ENCODE measurements around the gene BIN1.

BIN1 gene

DNA sequence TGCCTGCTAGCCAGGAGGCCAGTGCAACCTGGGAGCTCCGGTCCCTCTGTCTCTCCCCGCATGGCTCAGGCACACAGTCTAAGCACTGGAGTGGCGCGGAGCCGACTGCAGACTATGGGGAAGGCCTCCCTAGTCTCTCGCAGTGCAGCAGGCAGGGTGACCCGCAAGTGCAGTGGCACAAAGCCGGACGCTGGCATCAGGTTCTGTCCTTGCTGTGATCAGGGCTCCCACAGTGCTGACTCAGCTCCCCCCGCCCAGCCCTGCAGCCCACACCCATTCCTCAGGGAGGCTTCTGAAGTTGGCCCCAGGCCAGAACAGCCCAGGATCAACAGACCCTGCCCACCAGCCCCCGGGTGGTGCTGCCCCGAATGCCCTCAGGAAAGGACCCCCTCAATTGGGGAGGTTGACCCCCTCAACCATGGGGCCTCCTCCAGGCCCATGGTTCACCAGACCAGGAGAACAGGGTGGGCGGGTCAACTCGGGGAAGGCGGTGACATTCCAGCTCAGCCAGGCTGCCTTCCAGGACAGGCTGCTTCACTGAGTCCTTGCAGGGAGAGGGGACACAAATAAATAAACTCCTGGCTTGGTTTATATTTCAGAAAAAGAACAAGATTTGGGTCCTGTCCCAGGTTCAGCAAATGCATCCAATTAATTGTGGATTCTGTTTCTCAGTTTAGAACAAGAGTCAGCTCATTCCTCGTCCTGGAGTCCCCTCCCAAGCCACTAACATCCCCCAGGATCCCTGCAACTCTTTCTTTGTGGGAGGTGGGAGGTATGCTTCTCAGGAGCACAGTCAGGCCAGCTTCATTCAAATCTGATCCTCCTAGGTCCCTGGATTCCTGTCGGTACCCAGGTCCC lies 12.2 kb downstream of the BIN1 start:
- H3K4me3 ChIP-seq (ENCODE audit: control insufficient read depth, low read depth, low read length), result no peak overlapping the region
- no peak for DNase-seq (ENCODE audit: low read depth)
- TF ChIP-seq, protein P1, sequence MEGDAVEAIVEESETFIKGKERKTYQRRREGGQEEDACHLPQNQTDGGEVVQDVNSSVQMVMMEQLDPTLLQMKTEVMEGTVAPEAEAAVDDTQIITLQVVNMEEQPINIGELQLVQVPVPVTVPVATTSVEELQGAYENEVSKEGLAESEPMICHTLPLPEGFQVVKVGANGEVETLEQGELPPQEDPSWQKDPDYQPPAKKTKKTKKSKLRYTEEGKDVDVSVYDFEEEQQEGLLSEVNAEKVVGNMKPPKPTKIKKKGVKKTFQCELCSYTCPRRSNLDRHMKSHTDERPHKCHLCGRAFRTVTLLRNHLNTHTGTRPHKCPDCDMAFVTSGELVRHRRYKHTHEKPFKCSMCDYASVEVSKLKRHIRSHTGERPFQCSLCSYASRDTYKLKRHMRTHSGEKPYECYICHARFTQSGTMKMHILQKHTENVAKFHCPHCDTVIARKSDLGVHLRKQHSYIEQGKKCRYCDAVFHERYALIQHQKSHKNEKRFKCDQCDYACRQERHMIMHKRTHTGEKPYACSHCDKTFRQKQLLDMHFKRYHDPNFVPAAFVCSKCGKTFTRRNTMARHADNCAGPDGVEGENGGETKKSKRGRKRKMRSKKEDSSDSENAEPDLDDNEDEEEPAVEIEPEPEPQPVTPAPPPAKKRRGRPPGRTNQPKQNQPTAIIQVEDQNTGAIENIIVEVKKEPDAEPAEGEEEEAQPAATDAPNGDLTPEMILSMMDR (IDR thresholded peaks at IDR 0.05; ENCODE audit: control insufficient read depth, insufficient read depth, low read depth, low read length, missing control alignments), result no peak

GRCh38 chr2:127093648-127094210 lies 13.2 kb downstream of the BIN1 start:
- no peak overlapping the region for H3K4me3 ChIP-seq (ENCODE audit: control insufficient read depth, low read depth, low read length)
- no peak for DNase-seq (ENCODE audit: low read depth)
- TF ChIP-seq, protein P1 (IDR thresholded peaks at IDR 0.05; ENCODE audit: control insufficient read depth, insufficient read depth, low read depth, low read length, missing control alignments), result no peak

- H3K4me3 ChIP-seq (ENCODE audit: control insufficient read depth, low read depth, low read length), result no peak overlapping the region
- TF ChIP-seq, protein P1 (IDR thresholded peaks at IDR 0.05; ENCODE audit: control insufficient read depth, insufficient read depth, low read depth, low read length, missing control alignments), result no peak
- no peak for DNase-seq (ENCODE audit: low read depth)
These were observed 13.9 kb downstream of the BIN1 start for GRCh38 chr2:127092901-127093516.

DNA sequence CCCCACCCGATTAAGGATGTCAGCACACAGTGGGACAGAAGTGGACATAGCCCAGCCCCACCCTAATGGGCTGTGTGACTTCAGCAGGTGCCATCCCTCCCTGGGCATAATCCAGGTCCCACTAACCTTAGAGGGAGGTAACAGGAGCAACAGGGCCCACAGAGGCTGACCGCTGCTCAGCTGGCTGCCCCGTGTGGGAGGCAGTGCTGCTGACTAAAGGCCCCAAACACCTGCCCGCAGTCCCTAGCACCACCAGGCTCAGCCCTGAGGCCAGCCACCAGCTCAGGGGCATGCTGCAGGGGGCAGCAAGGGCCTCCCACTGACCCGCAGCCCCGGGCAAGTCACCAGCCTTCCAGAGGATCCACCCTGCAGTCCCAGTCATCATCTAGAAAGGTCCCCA lies 14.6 kb downstream of the BIN1 start:
- TF ChIP-seq, protein P1 (IDR thresholded peaks at IDR 0.05; ENCODE audit: control insufficient read depth, insufficient read depth, low read depth, low read length, missing control alignments), result no peak
- DNase-seq (ENCODE audit: low read depth), result no peak
- H3K4me3 ChIP-seq (ENCODE audit: control insufficient read depth, low read depth, low read length), result no peak overlapping the region

DNA sequence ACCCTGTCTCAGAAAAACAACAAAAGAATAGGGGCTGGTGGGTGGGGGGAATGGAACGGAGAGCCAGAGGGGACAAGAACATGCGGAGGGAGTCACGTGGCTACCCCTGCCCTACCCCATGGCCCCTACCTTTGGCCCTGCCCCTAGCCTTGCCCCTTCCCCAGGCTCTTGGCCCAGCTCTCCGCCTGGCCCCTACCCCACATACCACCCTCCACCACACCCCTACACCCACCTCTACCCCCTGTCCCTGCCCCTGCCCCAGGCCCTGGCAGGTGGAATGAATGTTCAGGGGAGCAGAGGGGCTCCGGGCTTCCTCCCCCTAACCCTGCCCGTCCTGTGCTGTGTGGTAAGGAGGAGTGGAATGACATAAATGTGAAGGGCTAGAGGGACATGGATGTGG lies 15.1 kb downstream of the BIN1 start:
- H3K4me3 ChIP-seq (ENCODE audit: control insufficient read depth, low read depth, low read length), result no peak overlapping the region
- DNase-seq (ENCODE audit: low read depth), result no peak

GRCh38 chr2:127091148-127091547 lies 15.8 kb downstream of the BIN1 start:
- TF ChIP-seq, protein P1 (IDR thresholded peaks at IDR 0.05; ENCODE audit: control insufficient read depth, insufficient read depth, low read depth, low read length, missing control alignments), result no peak
- DNase-seq (ENCODE audit: low read depth), result no peak
- no peak overlapping the region for H3K4me3 ChIP-seq (ENCODE audit: control insufficient read depth, low read depth, low read length)

More for the DNA sequence above, 15.1 kb downstream of the BIN1 start:
- TF ChIP-seq, protein P1 (IDR thresholded peaks at IDR 0.05; ENCODE audit: control insufficient read depth, insufficient read depth, low read depth, low read length, missing control alignments), result no peak
